H1 (cell line): ENCODE results near the gene TRAF3IP3. TPM values are rescaled to one million over a fixed set of nuclear protein-coding genes. Genes with fewer than 3 reads are reported as not detected.

Experiments used
- CTCF ChIA-PET: fragments of 300-600 bp; sonication (Branson Sonifier 250); formaldehyde crosslinking; loops from one replicate; lab custom pipeline; 2021; ENCODE audit not compliant: partially characterized antibody; lab: Charles Lee
- POLR2A ChIA-PET: fragments of 300-600 bp; sonication (Branson Sonifier 250); formaldehyde crosslinking; loops from one replicate; lab custom pipeline; 2021; ENCODE audit warnings: inconsistent platforms; ENCODE audit not compliant: partially characterized antibody; lab: Charles Lee
- DNase-seq, 2 experiments: peaks; one replicate each; pipeline versions ENCODE4 v3.0.0 to v3.0.0-alpha.2; 2010 to 2022; ENCODE audit warnings: low spot score in 2 of 2, low read depth in 1 of 2, mixed read lengths in 1 of 2
- FAIRE-seq: peaks from 2 replicates; lab custom pipeline; 2011; peaks lifted over from hg19 to GRCh38; lab: Jason Lieb, UNC
- H2AFZ ChIP-seq: 2 replicates; pipeline ENCODE4 v1.8.1; 2012; ENCODE audit warnings: low read length, inconsistent platforms
- H2AK5ac ChIP-seq: 2 replicates; pipeline ENCODE4 v1.6.1; 2013; ENCODE audit warnings: low read depth, low read length
- H2BK120ac ChIP-seq: replicated peaks from 2 replicates; pipeline ENCODE3; 2013; ENCODE audit warnings: low read depth, low read length, inconsistent platforms
- H2BK12ac ChIP-seq: 2 replicates; pipeline ENCODE4 v1.6.1; 2013; ENCODE audit warnings: low read depth, low read length
- H2BK15ac ChIP-seq: 2 replicates; pipeline ENCODE4 v1.6.1; 2013; ENCODE audit warnings: low read length
- H2BK20ac ChIP-seq: 2 replicates; pipeline ENCODE4 v1.6.1; 2013; ENCODE audit warnings: low read length
- H2BK5ac ChIP-seq: 2 replicates; pipeline ENCODE4 v1.6.1; 2013; ENCODE audit warnings: low read depth, low read length
- H3K14ac ChIP-seq: 2 replicates; pipeline ENCODE4 v1.6.1; 2013; ENCODE audit warnings: inconsistent platforms; ENCODE audit not compliant: insufficient read length
- H3K18ac ChIP-seq: 2 replicates; pipeline ENCODE4 v1.6.1; 2013; ENCODE audit warnings: low read length; ENCODE audit errors: extremely low read depth
- H3K23ac ChIP-seq: 2 replicates; pipeline ENCODE4 v1.6.1; 2013; ENCODE audit warnings: inconsistent platforms; ENCODE audit not compliant: insufficient read length
- H3K23me2 ChIP-seq: 2 replicates; pipeline ENCODE4 v1.6.1; 2013; ENCODE audit warnings: low read depth, low read length
- H3K27ac ChIP-seq: 2 replicates; pipeline ENCODE4 v1.6.1; 2011; ENCODE audit warnings: low read depth, low read length, inconsistent platforms
- H3K27me3 ChIP-seq, 4 experiments: replicated peaks in 1 of 4; 1 replicate in 1 of 4; 2 replicates in 3 of 4; pipeline versions ENCODE4 v1.6.1 to v1.8.1; 2011 to 2013; ENCODE audit warnings: low read length in 3 of 4, mild to moderate bottlenecking in 3 of 4, inconsistent platforms in 2 of 4, mixed read lengths in 2 of 4, moderate library complexity in 1 of 4; ENCODE audit not compliant: control insufficient read depth in 3 of 4, insufficient read depth in 3 of 4; ENCODE audit errors: extremely low read depth in 1 of 4
- H3K36me3 ChIP-seq, 4 experiments: 2 replicates each; pipeline versions ENCODE4 v1.6.1 to v1.8.1; 2011 to 2013; ENCODE audit warnings: mild to moderate bottlenecking in 4 of 4, low read length in 3 of 4, moderate library complexity in 2 of 4, control low read depth in 1 of 4, inconsistent platforms in 1 of 4; ENCODE audit not compliant: insufficient read depth in 4 of 4, control insufficient read depth in 2 of 4
- H3K4ac ChIP-seq: replicated peaks from 2 replicates; pipeline ENCODE3; 2013; ENCODE audit warnings: low read length, low read depth, mixed read lengths, inconsistent platforms; ENCODE audit not compliant: insufficient read length
- H3K4me1 ChIP-seq, 4 experiments: replicated peaks in 1 of 4; 1 replicate in 1 of 4; 2 replicates in 3 of 4; pipeline versions ENCODE4 v1.6.1 to v1.8.1; 2011 to 2013; ENCODE audit warnings: low read length in 3 of 4, inconsistent platforms in 2 of 4, mixed read lengths in 1 of 4; ENCODE audit not compliant: insufficient read depth in 4 of 4, control insufficient read depth in 3 of 4
- H3K4me2 ChIP-seq, 2 experiments: 2 replicates each; pipeline versions ENCODE4 v1.6.1 to v1.8.1; 2011 to 2013; ENCODE audit warnings: low read depth in 2 of 2, low read length in 2 of 2, control low read depth in 1 of 2, inconsistent platforms in 1 of 2, mild to moderate bottlenecking in 1 of 2; ENCODE audit not compliant: insufficient read depth in 1 of 2
- H3K4me3 ChIP-seq, 4 experiments: fragments of 200-600, 300-600 bp in 1 of 4; sonication (generic), shearing (Covaris generic), sonication (Bioruptor Twin) in 1 of 4; 2 replicates each; pipeline versions ENCODE4 v1.5.1 to v1.8.1; 2011 to 2016; ENCODE audit warnings: low read length in 4 of 4, low read depth in 3 of 4, control low read depth in 2 of 4, inconsistent platforms in 2 of 4, mild to moderate bottlenecking in 2 of 4, mixed read lengths in 1 of 4, moderate library complexity in 1 of 4; ENCODE audit not compliant: insufficient read depth in 2 of 4; ENCODE audit errors: extremely low read depth in 1 of 4
- H3K56ac ChIP-seq: replicated peaks from 2 replicates; pipeline ENCODE3; 2013; ENCODE audit warnings: low read depth, mild to moderate bottlenecking, mixed read lengths, low read length, inconsistent platforms; ENCODE audit not compliant: insufficient read length
- H3K79me1 ChIP-seq: 2 replicates; pipeline ENCODE4 v1.6.1; 2013; ENCODE audit warnings: low read depth, low read length, control low read depth
- H3K79me2 ChIP-seq, 2 experiments: 2 replicates each; pipeline versions ENCODE4 v1.6.1 to v1.8.1; 2012 to 2013; ENCODE audit warnings: low read length in 2 of 2, mild to moderate bottlenecking in 2 of 2, inconsistent platforms in 1 of 2; ENCODE audit not compliant: insufficient read depth in 2 of 2, control insufficient read depth in 1 of 2
- H3K9ac ChIP-seq, 4 experiments: replicated peaks in 1 of 4; 1 replicate in 1 of 4; 2 replicates in 3 of 4; pipeline versions ENCODE4 v1.6.1 to v1.8.1; 2011 to 2013; ENCODE audit warnings: low read depth in 3 of 4, low read length in 3 of 4, control low read depth in 2 of 4, mild to moderate bottlenecking in 2 of 4, moderate library complexity in 2 of 4, inconsistent platforms in 1 of 4; ENCODE audit errors: extremely low read depth in 1 of 4
- H3K9me3 ChIP-seq, 2 experiments: 2 replicates each; pipeline versions ENCODE4 v1.6.1 to v1.8.1; 2012 to 2013; ENCODE audit warnings: mild to moderate bottlenecking in 2 of 2, moderate library complexity in 2 of 2, control low read depth in 1 of 2, inconsistent platforms in 1 of 2, low read depth in 1 of 2, low read length in 1 of 2, mixed read lengths in 1 of 2; ENCODE audit not compliant: insufficient read depth in 2 of 2
- H4K20me1 ChIP-seq, 2 experiments: replicated peaks in 1 of 2; 2 replicates each; pipeline versions ENCODE3 to v1.8.1; 2011 to 2013; ENCODE audit warnings: inconsistent platforms in 2 of 2, low read length in 2 of 2, mild to moderate bottlenecking in 1 of 2; ENCODE audit not compliant: insufficient read depth in 2 of 2, control insufficient read depth in 1 of 2
- H4K5ac ChIP-seq: 2 replicates; pipeline ENCODE4 v1.6.1; 2013; ENCODE audit warnings: low read length, low read depth, mixed read lengths, inconsistent platforms; ENCODE audit not compliant: insufficient read length
- H4K8ac ChIP-seq: 2 replicates; pipeline ENCODE4 v1.8.0; 2013; ENCODE audit warnings: mild to moderate bottlenecking, moderate library complexity, low read length, inconsistent platforms; ENCODE audit not compliant: insufficient read depth; ENCODE audit errors: extremely low read depth
- H4K91ac ChIP-seq: replicated peaks from 2 replicates; pipeline ENCODE3; 2013; ENCODE audit warnings: low read length, mixed read lengths, inconsistent platforms; ENCODE audit not compliant: insufficient read length
- CEBPB ChIP-seq: IDR thresholded peaks from 2 replicates; pipeline ENCODE4 v1.6.1; 2012; ENCODE audit warnings: low read depth, low read length
- SAP30 ChIP-seq: fragments of 300-600 bp; sonication (generic); IDR thresholded peaks from 2 replicates; pipeline ENCODE4 v1.7.1; 2012; ENCODE audit warnings: low read length, moderate library complexity, mild to moderate bottlenecking, inconsistent platforms; ENCODE audit not compliant: insufficient read depth, insufficient replicate concordance
- WGBS, 2 experiments: shearing (Covaris generic) in 1 of 2; methylation state at CpG; one replicate each; pipeline versions ENCODE4 v1.1.6 to v1.1.7; 2013 to 2015; ENCODE audit warnings: low lambda C conversion rate in 2 of 2, mixed read lengths in 2 of 2, inconsistent platforms in 1 of 2, low coverage in 1 of 2, missing lambda C conversion rate in 1 of 2; ENCODE audit not compliant: insufficient replicate concordance in 2 of 2, insufficient coverage in 1 of 2, insufficient read length in 1 of 2; ENCODE audit errors: extremely low coverage in 1 of 2, missing lambda C conversion rate in 1 of 2; 5-methylcytosine and 5-hydroxymethylcytosine counted together
- polyA plus RNA-seq, 7 experiments: library from polyadenylated mRNA; depleted of rRNA in 3 of 7; stranded (reverse) in 5 of 7; unstranded in 2 of 7; fragments of >200 nt in 5 of 7; fragments of 200-250 nt in 2 of 7; gene quantifications; 1 replicate in 5 of 7; 2 replicates in 1 of 7; 4 replicates in 1 of 7; pipeline versions ENCODE4 v1.2.1 to v1.2.3, GENCODE V29; 2011 to 2013; ENCODE audit warnings: missing spikeins in 2 of 7, mixed read lengths in 2 of 7
- total RNA-seq: library from RNA; stranded (reverse); fragmentation: NEBNext Ultra II Directional; extraction: Animal tissue kit (Norgen Biotek cat#: 25700); gene quantifications from 2 replicates; pipeline ENCODE4 v1.2.1, GENCODE V29; 2021

TRAF3IP3 gene
- total and polyA plus RNA-seq, 2 of the 8 experiments (the other 6 are each of a cell fraction or from before 2014, with no cell fraction given) = not detected

- no peaks in the 10 kb centered on the region for H4K20me1 ChIP-seq
- no peaks in the 10 kb centered on the region for H3K27me3 ChIP-seq
- no peak for DNase-seq
- no peak overlapping the region for H2AFZ ChIP-seq
- POLR2A ChIA-PET = no interaction called here
- no peak overlapping the region for H3K23ac ChIP-seq
- no peak overlapping the region for H2BK120ac ChIP-seq
- H4K5ac ChIP-seq = no peak overlapping the region
- no peak overlapping the region for H4K8ac ChIP-seq
- no peak overlapping the region for H3K18ac ChIP-seq
- H2AK5ac ChIP-seq = no peak overlapping the region
- H3K4me1 ChIP-seq = no peaks in the 10 kb centered on the region
- no peak for FAIRE-seq
- H2BK15ac ChIP-seq = no peak overlapping the region
- H3K79me2 ChIP-seq = no peaks in the 10 kb centered on the region
- no peak overlapping the region for H3K4me2 ChIP-seq
- H3K4me3 ChIP-seq = no peak overlapping the region
- H3K36me3 ChIP-seq = no peaks in the 10 kb centered on the region
- H2BK5ac ChIP-seq = no peak overlapping the region
- no peak overlapping the region for H2BK20ac ChIP-seq
- no peaks in the 10 kb centered on the region; the same call in 1 of the 2 replicates for H3K23me2 ChIP-seq
- CTCF ChIA-PET = no interaction called here
- H3K14ac ChIP-seq = no peak overlapping the region
- H2BK12ac ChIP-seq = no peak overlapping the region
- no peaks in the 10 kb centered on the region for H3K9me3 ChIP-seq
- no peak overlapping the region for H3K9ac ChIP-seq
- 70% methylated on average over 1 of the region's 1 CpG; no CpG with 5 or more reads in 1 of the 2 experiments for WGBS, 2 experiments
- H4K91ac ChIP-seq = no peak overlapping the region
- TF ChIP-seq SAP30 (no peak), CEBPB (no peak)
- H3K56ac ChIP-seq = no peak overlapping the region
- H3K27ac ChIP-seq = no peak overlapping the region
- H3K79me1 ChIP-seq = no peaks in the 10 kb centered on the region
- H3K4ac ChIP-seq = no peak overlapping the region
Observed at GRCh38 chr1:209732725-209733124, 23.1 kb upstream of the TRAF3IP3 start.
